NCI-H345 treated with DMSO at 0.1 percent for 48 hours (cell line): Measurements from ENCODE around the gene TCF4.

Experiments used
- DNase-seq: peaks from one replicate; lab custom pipeline; 2025; ENCODE audit not compliant: unreplicated experiment; lab: John Stamatoyannopoulos, UW

Gene TCF4

DNA sequence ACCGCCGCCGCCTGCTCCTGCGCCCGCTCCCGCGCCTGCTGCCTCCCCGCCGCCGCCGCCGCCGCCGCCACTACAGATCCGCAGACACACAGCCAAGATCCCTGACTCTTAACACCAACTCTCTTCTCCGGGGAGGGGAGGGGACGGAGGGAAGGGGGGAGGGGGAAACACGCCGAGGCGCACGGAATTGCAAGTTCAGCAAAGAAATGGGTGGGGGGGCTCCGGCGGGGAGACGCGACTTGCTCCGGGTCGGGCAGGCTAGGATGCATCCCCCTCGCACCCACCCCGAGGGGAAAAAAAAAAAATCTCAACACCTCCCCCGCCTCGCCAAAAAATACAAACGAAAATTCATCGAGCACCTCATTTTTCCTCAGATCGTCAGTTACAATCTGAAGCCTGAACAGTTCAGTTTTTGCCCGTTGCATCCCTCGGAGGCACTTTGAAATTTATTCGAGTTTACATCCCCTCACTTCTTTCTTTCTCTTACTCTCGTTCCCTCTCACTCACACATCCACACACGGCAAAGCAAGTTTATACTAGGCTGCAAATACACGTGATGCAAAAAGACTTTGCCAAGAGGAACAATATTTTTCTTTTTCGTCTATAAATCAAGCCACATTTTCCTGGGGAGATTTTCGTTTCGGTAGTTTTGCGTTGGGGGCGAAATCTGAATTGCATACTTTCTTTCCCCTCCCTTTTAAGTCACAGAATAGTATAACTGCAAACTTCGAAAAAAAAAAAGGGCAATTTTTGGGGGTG, at the start of gene TCF4:
TCF4 (minus strand) TSS at position 82 of the 759 bp plus-strand sequence. CDS start 1,076 bp downstream, outside the sequence.
- DNase-seq: peak; percentile 56

DNA sequence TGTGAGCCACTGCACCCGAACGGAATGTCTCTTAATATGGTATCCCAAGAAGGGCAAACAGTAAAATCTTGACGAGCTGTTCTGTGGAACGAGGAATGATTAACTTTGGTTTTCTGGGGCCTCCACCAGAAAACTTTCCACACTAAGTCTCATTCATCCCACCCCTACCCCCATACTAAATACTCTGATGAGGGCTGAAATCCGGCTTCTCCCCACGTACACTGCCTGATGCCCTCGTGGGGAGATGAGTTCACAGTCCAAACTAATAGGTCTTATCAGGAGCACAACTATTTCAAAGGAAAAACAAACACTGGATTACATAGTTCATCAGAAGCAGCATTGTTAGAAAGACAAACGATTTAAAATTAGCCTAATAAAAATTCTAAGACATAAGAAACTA, 49.2 kb upstream of the TCF4 start:
- no peak for DNase-seq

DNA sequence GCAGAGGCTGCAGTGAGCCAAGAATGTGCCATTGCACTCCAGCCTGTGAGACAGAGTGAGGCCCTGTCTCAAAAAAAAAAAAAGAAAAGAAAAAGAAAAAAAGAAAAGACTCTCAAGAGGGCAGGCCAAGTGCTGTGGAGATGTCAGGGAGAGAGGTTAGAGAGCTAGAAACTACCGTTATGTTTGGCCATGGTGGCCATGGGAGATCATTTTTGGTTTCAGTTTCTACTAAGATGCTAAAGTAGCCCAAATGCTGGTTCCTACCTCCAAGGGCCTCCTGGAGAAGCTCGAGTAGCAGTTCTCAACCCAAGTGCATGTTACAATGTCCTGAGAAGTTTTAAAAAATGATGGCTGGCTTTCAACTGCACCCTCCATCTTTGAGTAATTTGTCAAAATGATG, 47.4 kb upstream of the TCF4 start:
- no peak for DNase-seq

DNA sequence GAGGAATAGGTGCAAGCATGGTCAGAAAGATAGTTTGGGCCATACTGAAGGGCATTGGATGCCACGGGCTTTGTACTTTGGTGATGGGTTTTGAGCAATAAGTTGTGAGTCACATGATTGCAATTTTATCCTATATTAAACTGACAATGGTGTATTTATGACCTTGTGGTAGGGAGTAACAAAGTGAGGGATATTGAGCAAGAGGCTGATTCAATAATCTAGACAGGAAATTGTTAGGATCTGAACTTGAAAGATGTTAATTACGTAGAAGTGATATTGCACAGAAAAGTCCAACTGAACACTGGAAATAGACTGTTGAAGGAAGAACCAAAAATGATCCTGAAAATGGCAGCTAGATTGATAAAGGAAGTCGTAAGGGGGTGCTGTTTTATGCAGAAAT, 46.6 kb upstream of the TCF4 start:
- DNase-seq: no peak

DNA sequence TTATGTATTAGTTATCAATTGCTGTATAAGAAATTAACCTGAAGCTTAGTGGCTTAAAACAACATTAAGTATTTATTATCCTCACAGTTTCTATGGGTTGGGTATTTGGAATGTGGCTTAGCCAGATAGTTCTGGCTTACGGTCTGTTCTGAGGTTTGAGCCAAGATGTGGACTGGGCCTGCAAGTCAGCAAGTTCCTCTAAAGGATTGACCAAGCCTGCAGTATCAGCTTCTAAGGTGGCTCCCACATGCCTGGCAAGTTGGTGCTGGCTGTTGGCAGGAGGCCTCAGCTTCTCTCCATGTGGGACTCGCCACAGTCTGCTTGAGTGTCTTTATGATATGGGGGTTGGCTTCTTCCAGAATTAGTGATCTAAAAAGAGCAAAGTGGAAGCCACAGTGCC, 45.0 kb upstream of the TCF4 start:
- no peak for DNase-seq

DNA sequence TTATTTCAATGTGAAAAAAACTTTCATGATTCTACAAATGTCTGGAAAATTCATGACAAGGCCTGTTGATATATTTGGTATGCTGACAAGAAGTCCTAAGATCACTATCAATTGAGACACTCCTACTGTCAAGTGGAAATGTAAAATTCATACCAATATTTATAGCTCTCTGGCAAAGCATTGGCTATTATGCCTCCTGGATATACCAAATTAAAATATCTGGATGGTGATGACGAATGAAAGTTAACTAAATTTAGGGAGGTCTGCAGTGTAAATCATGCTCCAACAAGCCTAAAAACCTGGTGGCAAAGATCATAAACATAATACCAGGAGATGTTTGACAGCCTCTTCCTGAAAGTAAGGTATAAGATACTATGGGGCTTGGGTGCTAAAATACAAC, 41.1 kb upstream of the TCF4 start:
- no peak for DNase-seq

DNA sequence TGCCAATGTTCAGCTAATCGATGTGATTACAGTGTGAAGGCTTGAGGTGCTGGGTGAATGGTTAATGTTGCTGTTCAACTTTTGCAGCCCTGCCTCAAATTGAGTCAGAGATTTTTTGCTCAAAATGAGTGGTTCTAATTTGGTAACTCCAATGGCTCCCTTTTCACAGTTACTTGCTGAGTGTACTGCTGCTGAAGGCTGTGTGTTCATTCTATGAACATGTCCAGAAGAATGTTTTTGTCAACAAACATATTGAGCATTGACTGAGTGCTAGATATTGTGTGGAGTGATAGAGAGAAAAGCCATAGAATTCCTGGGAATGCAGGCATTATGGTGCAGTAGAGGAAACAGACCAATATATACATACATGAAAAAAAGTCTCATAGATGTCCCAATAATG, 39.0 kb upstream of the TCF4 start:
- no peak for DNase-seq

DNA sequence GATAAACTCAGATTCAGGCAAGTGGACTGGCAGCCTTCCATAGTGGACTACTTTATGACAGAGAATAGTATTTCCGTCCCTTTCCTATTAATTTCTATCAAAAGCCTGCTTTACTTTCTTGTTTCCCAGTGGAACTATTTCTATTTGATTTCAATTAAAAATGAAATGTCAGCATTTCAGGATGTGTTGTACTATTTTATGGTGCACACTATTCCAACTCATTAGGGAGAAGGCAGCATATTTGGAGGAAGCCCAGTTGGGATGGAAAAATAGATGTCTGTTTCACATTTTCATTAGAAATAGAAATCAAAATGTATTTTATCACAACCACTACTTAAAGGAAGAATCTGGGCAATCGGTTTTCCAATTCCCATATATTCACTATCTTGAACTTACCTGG, 37.9 kb upstream of the TCF4 start:
- no peak for DNase-seq

DNA sequence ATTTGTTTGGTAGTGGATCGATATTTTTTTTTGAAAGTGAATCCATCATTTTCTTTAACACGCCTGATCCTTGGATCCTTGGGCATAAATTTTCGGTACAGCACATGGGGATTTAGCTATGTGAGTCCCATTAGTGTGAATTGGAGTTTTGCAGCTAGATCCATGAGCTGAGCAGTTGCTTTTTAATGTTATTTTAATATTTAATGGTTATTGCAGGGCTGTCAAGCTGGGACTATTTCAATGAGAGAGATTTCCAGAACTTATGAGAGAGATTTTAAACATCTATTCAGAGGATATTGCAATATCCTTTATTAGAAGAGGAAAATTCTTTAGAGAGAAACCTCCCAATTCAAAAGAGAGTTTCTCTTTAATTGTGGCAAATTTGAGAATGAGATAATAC, 35.6 kb upstream of the TCF4 start:
- no peak for DNase-seq

DNA sequence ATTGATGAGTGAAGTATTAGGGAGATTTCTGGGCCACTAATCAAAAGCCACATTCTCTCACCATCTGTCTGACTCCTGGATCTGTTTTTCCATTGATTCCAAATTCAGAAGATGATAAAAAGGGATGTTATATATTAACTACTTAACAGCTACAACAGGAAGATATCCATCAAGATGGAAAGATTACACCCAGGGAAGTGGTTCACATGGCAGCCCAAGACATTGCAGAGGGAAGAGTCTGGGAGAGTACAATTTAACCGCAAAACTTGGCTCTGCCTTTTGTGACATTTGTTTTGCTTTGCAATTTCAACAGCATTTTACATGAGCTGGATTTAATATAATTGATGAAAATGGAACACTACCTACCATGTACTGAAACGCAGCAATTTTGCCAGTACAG, 22.5 kb upstream of the TCF4 start:
- no peak for DNase-seq

DNA sequence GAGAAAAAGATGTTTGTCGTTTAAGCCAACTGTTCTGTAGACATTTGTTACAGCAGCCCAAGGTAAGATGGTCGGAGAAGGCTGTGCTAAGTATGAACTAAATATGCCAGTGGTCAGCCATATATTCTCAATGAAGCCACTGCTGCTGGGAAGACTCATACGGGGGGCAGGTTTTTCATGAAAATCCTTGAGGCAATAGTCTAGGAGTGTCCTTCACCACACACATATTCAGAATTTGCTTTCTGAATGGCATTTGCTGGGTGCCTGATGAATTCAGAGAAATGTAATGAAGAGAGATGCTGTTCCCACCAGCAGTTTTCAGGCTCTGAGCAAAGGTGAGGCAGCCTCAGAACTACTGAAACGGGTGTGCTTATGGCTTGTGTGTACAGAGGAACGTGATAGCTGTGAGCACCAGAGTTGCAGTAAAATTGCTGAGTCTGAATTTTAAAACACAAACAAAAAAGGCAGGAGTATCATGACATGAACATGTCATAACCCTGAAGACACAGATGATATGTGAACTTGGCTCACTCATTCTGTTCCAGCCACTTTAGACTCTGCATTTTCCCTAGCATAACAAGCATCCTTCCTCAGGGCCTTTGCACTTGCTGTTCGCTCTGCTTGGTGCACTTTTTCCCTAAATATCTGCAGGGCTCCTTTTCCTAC, 21.3 kb upstream of the TCF4 start:
- no peak for DNase-seq

DNA sequence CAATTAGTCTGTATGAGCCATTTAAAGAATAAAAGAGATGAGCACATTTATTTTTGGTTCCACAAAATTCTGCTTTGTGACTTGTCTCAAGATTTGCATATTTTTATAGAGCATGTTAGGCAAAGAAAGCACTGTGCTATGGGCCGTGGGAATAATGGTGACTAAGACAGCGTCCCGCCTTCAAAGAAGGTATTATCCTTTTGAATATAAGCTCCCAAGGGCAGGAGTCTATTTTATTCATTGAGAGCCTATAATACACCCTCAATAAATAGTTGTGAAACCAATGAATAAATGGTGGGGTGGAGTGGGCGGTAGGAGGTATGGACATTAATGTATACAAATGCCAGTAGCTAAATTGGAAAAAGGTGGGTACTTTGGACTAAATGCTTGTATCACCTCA, 20.5 kb upstream of the TCF4 start:
- DNase-seq: no peak

DNA sequence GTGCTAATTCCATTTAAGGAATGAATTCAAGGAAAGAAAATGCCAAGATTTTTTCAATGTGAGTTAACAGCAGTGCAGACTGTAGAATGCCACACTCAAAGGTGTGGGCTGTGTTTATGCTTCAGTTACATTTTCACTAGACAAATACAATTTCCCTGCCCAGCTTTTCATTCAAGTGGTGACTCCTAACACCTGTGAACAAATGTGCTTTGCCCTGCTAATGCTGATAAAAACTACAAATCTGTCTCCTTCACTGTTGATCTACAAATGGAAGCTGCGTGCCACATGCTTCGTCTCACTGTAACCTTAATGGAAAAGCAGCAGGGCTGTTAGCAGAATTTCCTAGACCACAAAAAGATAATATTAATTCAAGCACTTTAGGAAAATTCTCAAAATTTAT, 19.8 kb upstream of the TCF4 start:
- DNase-seq: no peak

DNA sequence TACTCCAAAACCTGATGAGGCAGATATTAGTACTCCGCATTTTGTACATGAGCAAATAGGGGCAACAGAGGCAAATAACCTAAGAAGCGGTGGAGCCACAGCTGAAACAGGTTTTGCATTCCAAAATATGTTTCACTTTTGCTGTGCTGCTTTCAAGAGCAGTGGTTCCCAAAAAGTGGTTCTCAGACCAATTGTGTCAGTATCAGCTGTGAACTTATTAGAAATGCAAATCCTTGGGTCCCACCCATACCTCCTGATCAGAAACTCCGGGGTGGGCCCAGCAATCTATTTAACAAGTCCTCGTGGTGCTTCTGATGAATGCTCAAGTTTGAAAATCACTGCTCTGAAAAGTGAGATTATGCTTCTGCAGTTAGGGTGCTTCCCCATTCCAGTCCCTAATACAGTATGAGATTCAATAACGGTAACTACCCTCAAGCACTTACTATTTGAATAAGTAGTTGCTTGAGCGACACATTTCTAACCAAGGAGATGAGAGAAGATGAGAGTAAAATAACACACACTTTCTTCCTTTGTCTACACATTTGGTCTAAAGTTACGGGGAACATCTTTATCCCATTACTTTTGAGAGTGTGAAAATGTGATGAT, 17.8 kb upstream of the TCF4 start:
- DNase-seq: no peak

DNA sequence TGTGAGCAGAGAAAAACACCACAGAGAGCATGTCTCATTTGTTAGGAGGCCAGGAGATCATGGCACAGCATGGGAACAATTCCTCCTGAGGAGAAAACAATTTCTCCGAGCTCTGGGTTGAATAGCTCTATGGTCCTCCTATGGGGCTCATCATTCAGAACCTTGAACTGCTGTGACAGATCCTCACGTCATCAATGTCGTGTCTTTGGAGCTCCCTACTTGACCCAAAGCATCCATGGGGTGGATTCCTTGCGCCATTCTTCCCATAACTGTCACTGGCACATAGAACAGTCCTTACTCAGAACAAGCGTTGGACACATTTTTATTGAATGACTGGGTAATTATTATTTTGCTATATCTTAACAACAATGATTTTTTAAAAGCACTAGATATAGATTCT, 15.8 kb upstream of the TCF4 start:
- DNase-seq: no peak

DNA sequence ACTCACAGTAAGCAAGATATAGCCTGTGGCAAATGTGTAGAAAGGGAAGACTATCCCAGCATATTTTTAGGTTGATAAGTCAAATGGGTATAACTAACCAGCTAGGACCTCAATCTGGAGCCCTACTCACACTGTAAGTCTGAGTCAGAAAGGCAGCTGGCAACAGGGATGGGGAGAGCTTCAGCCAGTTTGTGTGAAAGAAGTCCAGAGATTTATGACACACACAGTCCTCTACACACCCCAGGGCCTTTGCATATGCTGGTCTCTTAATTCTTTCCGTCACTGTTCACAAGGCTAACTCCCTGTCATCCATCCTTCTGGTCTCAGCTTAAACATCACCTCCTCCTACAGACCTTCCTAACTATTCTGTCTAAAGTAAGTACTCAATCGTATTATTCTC, 5.9 kb upstream of the TCF4 start:
- no peak for DNase-seq

DNA sequence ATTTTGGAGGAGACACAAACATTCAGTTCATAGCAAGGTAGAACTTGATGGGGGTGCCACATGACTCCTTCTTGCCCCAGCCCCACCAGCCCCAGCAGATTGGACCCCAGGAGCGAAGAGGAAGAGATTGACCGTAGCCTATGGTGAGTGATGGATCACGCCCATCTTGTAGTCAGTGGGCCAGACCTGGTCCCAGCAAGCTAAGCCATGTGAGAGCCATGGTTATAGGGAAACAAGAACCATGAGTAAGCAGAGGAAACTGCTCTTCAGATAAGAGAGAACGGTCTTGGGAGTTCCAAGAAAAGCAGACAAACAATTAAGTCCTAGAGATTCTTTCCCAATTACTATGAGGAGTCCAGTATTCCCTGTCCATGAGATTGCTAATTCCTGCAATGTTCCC, 4.6 kb upstream of the TCF4 start:
- DNase-seq: no peak

DNA sequence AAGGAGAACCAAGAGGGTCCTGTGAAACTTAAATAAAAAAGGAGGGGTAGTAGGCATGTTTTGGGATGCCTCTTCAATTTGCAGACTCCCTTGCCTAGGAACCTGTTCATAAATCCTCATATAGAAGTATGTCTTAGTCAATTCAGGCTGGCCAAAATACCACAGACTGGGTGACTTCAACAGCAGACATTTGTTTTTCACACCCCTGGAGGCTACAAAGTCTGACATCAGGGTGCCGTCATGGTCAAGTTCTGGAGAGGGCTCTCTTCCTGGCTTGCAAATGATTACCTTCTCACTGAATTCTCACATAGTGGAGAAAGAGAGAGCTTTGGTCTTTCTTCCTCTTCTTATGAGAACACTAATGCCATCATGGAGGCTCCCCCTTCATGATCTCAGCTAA, 4.1 kb upstream of the TCF4 start:
- no peak for DNase-seq

DNA sequence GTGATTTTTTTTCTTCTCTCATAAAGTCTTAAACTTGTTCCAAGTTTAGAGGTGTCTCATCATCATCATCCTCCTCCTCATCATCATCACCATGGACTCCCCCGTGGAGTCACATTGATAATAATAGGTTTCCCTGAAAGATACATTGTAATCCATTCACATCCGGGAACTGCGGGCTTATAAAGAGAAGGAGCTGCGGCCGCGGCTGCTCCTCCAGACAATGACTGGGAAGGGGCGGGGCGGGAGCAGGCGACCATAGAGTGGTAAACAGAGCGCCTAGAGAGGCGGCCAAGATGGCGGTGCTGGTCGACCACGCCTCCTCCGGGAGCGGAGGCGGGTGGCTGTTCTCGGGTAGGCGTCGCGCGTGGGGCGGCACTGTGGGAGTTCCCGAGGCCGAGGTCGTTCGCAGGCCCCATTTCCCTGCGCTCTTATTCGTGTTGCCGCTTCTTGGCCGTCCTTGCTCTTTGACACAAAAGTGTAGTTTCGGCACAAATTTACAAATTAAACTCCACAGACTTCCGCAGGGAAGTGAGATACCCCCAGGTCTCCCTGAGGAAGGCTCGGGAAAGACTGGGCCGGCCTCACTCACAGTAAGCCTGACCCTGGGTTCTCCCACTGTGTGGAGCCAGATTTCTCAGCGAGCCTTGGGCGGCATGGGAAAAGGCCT, 1.8 kb upstream of the TCF4 start:
- peak; percentile 92 for DNase-seq

DNA sequence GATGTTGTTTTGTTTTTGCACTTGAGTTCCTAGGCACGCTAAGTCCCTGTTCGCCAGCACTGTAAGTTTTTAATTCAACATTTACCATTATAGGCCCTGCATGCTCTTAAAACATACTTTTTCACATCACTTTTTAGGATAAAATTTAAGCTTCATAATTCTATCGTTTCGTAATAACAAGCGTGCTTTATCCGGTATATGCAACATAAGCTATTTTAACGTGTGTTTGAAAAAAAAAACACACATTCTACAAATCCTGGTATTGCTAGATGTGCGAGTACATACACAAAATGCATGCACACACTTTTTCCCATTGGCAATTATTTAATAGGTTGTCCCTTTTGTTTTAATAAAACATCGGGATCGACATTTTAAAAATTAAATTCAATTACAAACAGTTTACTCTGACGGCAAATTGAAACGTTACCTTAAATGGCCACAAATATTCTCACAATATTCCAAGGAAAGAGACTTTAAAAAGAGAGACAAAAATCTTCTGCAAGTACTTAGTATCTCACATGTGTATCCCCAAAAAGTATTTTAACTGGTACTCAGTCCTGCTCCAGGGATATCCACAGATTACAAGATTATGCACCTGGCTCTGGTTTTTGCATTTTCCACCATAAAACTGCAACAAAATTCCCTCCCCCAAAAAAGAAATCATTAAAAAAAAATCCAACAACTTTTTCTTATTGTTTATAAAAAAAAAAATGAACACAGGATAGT, 1.0 kb upstream of the TCF4 start:
- peak; percentile 59 for DNase-seq

DNA sequence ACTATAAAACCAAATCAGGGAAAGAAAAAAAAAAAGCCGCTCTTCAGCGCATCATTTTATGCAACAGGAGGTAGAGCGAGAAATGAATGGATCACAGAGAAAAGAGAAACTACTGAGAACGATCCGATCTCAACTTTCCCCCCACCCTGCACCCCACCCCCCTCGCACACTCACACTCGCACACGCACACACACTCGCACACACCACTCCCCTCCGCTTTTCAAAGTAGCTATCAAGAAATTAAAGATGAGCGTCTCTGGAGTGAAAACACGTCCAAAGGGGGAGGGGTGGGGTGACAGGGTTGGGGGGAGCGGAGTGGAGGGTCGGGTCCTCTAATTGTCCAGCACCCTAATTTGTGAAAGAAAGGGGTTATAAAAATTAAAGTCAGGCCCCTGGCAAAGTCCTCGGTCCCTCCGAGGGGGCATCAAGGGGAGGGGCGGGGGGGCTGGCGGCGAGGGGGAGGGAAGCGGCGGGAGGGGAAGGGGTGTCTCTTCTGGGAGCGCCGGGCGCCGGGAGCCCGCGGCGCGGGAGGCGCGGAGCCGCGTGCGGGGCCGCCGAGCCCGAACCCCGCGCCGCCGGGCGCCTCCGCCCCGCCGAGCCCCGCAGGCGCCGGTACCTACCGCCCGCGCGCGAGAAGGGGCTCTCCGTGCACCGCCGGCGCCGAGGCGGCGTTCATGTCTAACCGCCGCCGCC, 428 bp downstream of the TCF4 start:
- DNase-seq: no peak
